HepG2 (cell line): ENCODE data around the gene SP5. TPM values are rescaled to one million over a fixed set of nuclear protein-coding genes. Genes with fewer than 3 reads are reported as not detected.
A peak's percentile ranks its signal among the peaks of the same experiment; 100 is the strongest.

Experiments used
- BORCS8-MEF2B ChIP-seq: sonication (generic); formaldehyde crosslinking; IDR thresholded peaks from 2 replicates; pipeline ENCODE4 v1.8.0; 2022; ENCODE audit warnings: mild to moderate bottlenecking, missing genetic modification reagents
- ESRRA ChIP-seq: sonication (generic); formaldehyde crosslinking; IDR thresholded peaks from 2 replicates; pipeline ENCODE4 v1.5.1; 2020; ENCODE audit warnings: mild to moderate bottlenecking, low read depth, missing genetic modification reagents
- ZKSCAN5 ChIP-seq: sonication (generic); formaldehyde crosslinking; IDR thresholded peaks from 2 replicates; pipeline ENCODE4 v1.5.1; 2020; ENCODE audit warnings: mild to moderate bottlenecking, missing genetic modification reagents
- polyA plus RNA-seq, 8 experiments: library from polyadenylated mRNA; depleted of rRNA in 3 of 8; stranded (reverse) in 7 of 8; unstranded in 1 of 8; fragments of >200 nt; fragmentation: Illumina TruSeq in 4 of 8; extraction: Trizol in 4 of 8; gene quantifications; 2 replicates each; pipeline versions ENCODE4 v1.2.1 to v1.2.3, GENCODE V29; 2011 to 2016; ENCODE audit warnings: low read depth in 4 of 8, missing spikeins in 1 of 8, mixed read lengths in 1 of 8; ENCODE audit not compliant: insufficient read depth in 1 of 8
- total RNA-seq, 5 experiments: library from RNA; depleted of rRNA; stranded (reverse); fragments of >200 nt; fragmentation: Illumina TruSeq; extraction: Trizol; gene quantifications; 2 replicates each; pipeline ENCODE4 v1.2.3, GENCODE V29; 2016; ENCODE audit warnings: low read depth in 1 of 5
- TF ChIP-seq, protein P1 (sequence below): sonication (generic); formaldehyde crosslinking; IDR thresholded peaks from 2 replicates; pipeline ENCODE4 v1.4.0; 2020; ENCODE audit warnings: missing genetic modification reagents
- TF ChIP-seq, protein P2 (sequence below): sonication (generic); formaldehyde crosslinking; IDR thresholded peaks from 2 replicates; pipeline ENCODE4 v1.4.0; 2020; ENCODE audit warnings: mild to moderate bottlenecking, missing genetic modification reagents
- TF ChIP-seq, protein P3 (sequence below): sonication (generic); formaldehyde crosslinking; IDR thresholded peaks from 2 replicates; pipeline ENCODE4 v1.9.0; 2021; ENCODE audit warnings: missing genetic modification reagents, borderline replicate concordance

The SP5 gene
- total and polyA plus RNA-seq, 2 of the 13 experiments (the other 11 are each of a cell fraction or from before 2014, with no cell fraction given) = 50.8 to 119 TPM

DNA sequence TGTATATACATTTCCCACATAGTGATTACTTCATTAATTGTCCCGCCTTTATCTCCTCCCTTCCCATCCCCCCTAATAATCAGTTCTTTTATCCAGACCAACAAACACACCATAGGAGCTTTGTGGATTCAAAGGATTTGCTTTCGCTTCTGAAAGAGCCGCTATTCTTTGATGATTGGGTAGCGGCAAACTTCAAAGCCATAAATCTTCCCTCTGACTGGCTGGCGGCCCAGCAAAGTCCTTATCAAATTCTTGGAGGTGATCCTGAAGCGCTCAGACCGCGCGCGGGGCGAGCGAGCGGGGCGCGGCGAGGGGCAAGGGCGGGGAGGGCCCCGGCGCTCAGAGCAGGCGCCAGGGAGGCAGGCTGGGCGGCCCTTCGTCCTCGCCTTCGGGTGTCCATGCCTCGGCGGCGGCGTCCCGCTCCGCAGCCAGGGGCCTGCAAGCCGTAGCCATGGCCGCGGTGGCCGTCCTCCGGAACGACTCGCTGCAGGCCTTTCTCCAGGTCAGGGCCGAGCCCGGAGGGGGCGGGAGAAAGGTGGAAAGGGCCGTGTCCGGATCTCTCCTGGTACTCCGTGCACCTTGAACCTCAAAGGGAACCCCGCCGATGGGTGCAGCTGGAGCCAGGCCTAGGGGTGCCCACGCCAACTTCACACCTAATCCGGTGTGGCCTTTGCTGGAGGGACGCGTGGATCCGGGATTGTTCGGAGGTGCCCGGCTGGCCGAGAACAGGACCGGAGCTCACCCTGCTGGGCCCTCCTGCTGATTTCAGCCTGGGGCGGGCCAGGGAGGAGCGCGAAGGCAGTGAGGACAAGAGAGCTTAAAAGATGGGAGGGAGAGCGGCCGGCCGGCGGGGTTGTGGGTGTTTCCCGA is at the start of gene SP5 (continued):
- TF ChIP-seq, protein P1, sequence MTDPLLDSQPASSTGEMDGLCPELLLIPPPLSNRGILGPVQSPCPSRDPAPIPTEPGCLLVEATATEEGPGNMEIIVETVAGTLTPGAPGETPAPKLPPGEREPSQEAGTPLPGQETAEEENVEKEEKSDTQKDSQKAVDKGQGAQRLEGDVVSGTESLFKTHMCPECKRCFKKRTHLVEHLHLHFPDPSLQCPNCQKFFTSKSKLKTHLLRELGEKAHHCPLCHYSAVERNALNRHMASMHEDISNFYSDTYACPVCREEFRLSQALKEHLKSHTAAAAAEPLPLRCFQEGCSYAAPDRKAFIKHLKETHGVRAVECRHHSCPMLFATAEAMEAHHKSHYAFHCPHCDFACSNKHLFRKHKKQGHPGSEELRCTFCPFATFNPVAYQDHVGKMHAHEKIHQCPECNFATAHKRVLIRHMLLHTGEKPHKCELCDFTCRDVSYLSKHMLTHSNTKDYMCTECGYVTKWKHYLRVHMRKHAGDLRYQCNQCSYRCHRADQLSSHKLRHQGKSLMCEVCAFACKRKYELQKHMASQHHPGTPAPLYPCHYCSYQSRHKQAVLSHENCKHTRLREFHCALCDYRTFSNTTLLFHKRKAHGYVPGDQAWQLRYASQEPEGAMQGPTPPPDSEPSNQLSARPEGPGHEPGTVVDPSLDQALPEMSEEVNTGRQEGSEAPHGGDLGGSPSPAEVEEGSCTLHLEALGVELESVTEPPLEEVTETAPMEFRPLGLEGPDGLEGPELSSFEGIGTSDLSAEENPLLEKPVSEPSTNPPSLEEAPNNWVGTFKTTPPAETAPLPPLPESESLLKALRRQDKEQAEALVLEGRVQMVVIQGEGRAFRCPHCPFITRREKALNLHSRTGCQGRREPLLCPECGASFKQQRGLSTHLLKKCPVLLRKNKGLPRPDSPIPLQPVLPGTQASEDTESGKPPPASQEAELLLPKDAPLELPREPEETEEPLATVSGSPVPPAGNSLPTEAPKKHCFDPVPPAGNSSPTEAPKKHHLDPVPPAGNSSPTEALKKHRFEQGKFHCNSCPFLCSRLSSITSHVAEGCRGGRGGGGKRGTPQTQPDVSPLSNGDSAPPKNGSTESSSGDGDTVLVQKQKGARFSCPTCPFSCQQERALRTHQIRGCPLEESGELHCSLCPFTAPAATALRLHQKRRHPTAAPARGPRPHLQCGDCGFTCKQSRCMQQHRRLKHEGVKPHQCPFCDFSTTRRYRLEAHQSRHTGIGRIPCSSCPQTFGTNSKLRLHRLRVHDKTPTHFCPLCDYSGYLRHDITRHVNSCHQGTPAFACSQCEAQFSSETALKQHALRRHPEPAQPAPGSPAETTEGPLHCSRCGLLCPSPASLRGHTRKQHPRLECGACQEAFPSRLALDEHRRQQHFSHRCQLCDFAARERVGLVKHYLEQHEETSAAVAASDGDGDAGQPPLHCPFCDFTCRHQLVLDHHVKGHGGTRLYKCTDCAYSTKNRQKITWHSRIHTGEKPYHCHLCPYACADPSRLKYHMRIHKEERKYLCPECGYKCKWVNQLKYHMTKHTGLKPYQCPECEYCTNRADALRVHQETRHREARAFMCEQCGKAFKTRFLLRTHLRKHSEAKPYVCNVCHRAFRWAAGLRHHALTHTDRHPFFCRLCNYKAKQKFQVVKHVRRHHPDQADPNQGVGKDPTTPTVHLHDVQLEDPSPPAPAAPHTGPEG (CRISPR knock-in tag) = peak; percentile 95
- peak; percentile 50; the same call in 1 of the 2 replicates for TF ChIP-seq BORCS8-MEF2B
- peak; percentile 68 for TF ChIP-seq ESRRA (CRISPR knock-in tag)
- TF ChIP-seq, protein P2, sequence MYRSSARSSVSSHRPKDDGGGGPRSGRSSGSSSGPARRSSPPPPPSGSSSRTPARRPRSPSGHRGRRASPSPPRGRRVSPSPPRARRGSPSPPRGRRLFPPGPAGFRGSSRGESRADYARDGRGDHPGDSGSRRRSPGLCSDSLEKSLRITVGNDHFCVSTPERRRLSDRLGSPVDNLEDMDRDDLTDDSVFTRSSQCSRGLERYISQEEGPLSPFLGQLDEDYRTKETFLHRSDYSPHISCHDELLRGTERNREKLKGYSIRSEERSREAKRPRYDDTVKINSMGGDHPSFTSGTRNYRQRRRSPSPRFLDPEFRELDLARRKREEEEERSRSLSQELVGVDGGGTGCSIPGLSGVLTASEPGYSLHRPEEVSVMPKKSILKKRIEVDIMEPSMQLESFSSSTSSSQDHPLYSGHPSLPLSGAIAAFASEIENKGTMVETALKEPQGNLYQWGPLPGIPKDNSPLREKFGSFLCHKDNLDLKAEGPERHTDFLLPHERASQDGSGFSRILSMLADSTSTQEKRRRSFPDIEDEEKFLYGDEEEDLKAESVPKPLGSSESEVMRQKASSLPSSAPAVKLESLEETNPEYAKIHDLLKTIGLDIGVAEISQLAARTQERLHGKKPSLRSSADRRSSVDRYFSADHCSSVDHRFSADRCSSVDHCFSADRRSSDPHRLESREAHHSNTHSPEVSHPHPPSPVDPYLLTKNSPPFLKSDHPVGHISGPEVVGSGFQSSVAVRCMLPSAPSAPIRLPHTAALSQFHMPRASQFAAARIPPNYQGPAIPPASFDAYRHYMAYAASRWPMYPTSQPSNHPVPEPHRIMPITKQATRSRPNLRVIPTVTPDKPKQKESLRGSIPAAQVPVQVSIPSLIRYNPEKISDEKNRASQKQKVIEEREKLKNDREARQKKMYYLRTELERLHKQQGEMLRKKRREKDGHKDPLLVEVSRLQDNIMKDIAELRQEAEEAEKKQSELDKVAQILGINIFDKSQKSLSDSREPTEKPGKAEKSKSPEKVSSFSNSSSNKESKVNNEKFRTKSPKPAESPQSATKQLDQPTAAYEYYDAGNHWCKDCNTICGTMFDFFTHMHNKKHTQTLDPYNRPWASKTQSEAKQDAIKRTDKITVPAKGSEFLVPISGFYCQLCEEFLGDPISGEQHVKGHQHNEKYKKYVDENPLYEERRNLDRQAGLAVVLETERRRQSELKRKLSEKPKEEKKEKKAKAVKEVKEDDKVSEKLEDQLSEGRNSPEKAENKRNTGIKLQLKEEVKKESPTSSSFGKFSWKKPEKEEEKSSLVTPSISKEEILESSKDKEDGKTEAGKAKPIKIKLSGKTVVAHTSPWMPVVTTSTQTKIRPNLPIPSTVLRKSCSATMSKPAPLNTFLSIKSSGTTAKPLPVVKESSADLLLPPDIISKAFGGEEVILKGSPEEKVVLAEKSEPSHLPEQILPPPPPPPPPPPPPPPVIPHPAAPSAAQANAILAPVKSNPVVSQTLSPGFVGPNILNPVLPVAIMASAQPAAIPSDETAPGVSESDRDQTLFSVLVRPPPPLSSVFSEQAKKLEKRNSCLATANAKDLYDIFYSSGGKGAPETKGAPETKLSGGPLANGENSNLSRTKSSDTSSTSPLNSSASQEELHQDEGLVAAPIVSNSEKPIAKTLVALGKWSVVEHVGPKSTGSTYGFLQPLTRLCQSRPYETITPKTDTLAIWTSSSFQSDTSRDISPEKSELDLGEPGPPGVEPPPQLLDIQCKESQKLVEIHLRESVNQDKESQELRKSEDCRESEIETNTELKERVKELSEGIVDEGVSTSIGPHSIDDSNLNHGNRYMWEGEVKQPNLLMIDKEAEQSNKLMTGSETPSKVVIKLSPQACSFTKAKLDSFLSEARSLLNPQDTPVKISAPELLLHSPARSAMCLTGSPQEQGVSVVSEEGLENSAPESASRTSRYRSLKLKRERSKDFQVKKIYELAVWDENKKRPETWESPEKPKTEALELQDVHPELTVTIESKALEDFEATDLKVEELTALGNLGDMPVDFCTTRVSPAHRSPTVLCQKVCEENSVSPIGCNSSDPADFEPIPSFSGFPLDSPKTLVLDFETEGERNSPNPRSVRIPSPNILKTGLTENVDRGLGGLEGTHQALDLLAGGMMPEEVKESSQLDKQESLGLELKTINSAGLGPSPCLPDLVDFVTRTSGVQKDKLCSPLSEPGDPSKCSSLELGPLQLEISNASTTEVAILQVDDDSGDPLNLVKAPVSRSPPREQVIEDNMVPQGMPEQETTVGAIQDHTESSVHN = no peak
- TF ChIP-seq, protein P3, sequence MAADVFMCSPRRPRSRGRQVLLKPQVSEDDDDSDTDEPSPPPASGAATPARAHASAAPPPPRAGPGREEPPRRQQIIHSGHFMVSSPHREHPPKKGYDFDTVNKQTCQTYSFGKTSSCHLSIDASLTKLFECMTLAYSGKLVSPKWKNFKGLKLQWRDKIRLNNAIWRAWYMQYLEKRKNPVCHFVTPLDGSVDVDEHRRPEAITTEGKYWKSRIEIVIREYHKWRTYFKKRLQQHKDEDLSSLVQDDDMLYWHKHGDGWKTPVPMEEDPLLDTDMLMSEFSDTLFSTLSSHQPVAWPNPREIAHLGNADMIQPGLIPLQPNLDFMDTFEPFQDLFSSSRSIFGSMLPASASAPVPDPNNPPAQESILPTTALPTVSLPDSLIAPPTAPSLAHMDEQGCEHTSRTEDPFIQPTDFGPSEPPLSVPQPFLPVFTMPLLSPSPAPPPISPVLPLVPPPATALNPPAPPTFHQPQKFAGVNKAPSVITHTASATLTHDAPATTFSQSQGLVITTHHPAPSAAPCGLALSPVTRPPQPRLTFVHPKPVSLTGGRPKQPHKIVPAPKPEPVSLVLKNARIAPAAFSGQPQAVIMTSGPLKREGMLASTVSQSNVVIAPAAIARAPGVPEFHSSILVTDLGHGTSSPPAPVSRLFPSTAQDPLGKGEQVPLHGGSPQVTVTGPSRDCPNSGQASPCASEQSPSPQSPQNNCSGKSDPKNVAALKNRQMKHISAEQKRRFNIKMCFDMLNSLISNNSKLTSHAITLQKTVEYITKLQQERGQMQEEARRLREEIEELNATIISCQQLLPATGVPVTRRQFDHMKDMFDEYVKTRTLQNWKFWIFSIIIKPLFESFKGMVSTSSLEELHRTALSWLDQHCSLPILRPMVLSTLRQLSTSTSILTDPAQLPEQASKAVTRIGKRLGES = peak; percentile 67; the same call in 1 of the 2 replicates
- no peak for TF ChIP-seq ZKSCAN5
